Transverse colon (tissue), 3 donors: ENCODE measurements around the gene ACAP1.

Experiments
- EP300 ChIP-seq: sonication (generic); formaldehyde crosslinking; IDR thresholded peaks from one replicate; pipeline ENCODE4 v1.6.1; 2017; ENCODE audit warnings: antibody characterized with exemption, low read depth
- TF ChIP-seq, protein P1 (sequence below), 5 experiments: fragments of 200-600 bp in 3 of 5; fragments of 450-650 bp in 2 of 5; sonication (generic) in 3 of 5; IDR thresholded peaks; 1 replicate in 2 of 5; 2 replicates in 3 of 5; pipeline ENCODE4 v1.5.1; 2016 to 2017; ENCODE audit warnings: antibody characterized with exemption in 5 of 5, inconsistent platforms in 3 of 5, mild to moderate bottlenecking in 2 of 5, moderate library complexity in 1 of 5

DNA sequence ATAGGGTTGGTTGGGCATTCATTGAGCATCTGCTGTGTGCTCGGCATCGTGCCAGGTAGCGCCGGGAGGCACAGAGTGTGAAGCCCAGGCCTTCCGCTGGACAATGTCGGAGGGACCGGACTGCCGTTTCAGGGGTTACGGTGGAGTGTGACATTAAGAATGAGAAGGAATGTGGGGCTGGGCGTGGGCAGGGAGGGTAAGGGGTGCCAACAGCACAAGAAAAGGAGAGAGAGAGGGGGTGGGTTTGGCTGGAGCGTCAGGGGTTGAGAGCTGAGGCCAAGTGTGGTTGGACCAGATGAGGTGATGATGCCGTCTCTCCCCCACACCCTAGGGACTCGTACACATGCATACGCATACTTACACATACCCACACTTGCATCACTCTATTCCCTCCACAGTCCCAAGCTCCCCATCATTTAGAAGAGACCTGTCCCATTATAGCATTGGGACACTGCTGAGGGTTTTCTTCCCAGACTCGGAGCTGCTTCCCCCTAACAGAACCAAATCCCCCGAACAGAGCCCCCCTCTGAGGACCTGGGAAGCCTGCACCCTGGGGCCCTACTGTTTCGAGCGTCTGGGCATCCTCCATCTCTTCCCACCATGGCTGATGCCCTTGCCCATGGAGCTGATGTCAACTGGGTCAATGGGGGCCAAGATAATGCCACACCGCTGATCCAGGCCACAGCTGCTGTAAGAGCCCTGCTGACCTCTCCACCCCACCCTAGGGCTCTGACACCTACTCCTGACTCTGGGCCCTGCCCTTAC, 12.3 kb downstream of the ACAP1 start:
- TF ChIP-seq, protein P1, sequence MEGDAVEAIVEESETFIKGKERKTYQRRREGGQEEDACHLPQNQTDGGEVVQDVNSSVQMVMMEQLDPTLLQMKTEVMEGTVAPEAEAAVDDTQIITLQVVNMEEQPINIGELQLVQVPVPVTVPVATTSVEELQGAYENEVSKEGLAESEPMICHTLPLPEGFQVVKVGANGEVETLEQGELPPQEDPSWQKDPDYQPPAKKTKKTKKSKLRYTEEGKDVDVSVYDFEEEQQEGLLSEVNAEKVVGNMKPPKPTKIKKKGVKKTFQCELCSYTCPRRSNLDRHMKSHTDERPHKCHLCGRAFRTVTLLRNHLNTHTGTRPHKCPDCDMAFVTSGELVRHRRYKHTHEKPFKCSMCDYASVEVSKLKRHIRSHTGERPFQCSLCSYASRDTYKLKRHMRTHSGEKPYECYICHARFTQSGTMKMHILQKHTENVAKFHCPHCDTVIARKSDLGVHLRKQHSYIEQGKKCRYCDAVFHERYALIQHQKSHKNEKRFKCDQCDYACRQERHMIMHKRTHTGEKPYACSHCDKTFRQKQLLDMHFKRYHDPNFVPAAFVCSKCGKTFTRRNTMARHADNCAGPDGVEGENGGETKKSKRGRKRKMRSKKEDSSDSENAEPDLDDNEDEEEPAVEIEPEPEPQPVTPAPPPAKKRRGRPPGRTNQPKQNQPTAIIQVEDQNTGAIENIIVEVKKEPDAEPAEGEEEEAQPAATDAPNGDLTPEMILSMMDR (IDR thresholded peaks at IDR 0.05): no peak
- no peak for TF ChIP-seq EP300
